Retina (tissue), 1 donor: Measurements from ENCODE around the gene TAGAP.
"Not testable (repeated sequence)": the region's sequence is repeated elsewhere in the genome, so short reads cannot be mapped to it uniquely, and the experiment has no call there.

ENCODE experiments used
- DNase-seq: peaks from one replicate; pipeline ENCODE4 v3.0.0-alpha.2; 2016

TAGAP gene

DNA sequence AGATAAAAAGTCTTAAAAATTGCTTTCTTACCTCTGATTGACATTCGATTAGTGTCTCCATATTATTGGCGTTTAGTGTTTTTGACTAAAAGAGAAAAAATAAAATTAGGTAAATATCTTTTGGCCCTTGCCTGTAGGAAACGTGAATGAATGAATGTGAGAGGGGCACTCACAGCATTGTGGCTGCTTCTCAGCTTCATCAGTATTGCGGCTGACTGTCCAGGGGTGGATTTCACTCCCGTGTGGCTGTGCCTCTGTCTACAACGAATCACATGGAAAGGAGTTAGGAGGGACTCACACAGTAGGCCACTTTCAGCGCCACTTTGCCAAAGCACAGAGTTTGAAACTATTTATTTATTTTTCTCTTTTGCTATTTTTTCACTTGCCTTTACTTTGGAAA lies 844 bp downstream of the TAGAP start:
- DNase-seq: no peak

DNA sequence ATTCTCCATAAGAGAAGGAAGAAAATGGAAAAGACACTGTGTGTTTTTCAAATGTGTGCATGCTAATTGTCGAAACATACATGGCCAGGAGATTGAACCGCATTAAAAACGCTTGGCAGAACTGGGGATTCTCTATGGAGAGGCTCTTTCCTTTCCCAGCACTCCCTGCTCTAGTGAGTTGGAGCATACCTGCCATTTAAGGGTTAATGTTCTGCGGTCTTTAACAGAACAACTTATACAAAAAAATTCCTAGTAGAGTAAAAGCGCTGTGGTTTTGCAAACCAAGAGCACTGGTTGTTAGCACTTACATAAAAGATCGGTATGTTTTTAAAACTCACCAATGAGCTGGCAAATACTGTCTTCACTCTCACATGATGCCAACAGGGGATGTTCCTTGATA lies 1.5 kb downstream of the TAGAP start:
- DNase-seq: no peak

DNA sequence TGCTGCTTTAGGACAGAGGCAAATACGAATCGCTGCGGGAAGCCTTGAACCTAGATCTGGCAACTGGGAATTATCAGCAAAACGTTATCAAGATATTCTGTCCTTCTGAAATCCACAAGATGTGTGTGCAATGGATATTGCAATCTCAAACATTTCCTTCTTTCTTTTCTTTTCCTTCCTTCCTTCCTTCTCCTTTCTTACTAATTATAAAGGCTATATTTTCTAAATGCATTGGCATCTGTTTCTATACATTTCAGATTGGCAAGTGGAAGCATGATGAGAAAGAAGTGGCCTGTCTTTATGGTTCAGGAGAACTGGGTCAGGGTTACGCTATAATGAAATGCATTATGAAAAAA lies 2.0 kb downstream of the TAGAP start:
- DNase-seq: no peak

DNA sequence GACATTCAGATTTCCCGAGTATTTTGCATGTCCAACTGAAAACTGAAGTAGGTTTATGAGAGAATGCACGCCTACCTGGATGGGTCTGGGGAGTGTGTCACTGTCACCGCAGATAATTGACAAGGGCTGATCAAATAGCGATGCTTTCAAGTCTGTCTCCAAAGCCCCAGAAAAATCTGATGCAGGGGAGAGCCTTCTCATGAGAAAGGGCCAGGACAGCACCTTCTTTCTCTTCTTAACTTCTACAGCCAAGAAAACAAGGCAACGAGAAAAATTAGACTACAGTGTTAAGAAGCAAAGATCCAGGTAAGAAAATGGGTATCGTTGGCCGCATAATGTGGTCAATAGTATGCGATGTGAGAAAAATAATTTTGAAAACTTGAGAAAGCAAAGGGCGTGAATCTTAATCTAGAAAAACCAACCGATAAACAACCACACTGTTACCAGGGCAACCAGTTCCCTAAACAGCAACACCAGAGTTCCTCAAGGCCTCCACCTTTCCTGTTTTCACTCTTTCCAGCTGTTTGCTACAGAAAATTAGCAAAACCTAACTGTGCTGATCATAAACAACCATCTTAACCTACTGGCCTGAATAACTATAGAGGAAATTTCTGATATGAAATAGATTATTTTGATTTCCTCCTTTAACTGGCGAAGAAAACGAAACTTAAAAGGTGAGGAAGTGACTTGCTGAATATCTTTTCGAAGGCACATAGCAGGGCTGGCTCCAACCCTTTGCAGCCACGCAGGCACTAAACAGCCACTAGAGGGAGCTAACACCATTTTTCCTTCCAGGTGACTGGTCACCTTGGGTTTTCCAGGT lies 2.6 kb downstream of the TAGAP start:
- DNase-seq: peak; percentile 74

DNA sequence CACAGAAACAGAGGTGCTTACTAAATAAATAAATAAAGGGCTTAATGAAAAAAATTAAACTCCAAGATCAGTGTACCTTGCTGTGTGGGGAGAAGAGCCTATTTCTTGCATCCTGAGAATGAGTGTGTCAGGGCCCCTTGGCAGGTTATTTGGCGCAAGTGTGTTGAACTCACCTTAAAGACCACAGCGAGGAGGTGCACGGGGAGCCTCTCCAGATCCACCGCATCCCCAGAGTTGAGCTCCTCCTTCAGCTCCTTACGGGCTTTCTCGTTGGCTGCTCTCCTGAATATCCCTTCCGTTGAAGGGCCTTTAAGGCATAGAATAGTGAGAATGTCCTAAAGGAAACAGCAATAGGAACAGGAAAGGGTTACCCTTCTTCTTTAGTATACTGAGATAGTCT lies 3.6 kb downstream of the TAGAP start:
- no peak for DNase-seq

DNA sequence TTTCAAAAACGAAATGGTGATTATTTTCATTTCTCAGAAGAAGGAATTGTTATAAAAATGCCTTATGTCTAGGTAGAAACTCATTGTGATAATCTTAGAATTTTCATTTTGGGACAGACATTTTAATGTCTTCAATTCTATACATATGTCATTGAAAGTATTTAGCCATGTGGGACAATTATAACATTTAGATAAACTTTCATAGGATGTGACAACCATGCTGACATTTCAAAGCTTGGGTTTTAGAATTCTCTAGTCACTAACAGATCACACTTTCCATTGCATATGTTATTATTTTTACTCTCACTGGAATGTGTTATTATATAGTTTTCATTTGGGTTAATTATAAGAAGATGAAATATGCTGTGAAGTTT lies 4.9 kb downstream of the TAGAP start:
- DNase-seq: no peak

DNA sequence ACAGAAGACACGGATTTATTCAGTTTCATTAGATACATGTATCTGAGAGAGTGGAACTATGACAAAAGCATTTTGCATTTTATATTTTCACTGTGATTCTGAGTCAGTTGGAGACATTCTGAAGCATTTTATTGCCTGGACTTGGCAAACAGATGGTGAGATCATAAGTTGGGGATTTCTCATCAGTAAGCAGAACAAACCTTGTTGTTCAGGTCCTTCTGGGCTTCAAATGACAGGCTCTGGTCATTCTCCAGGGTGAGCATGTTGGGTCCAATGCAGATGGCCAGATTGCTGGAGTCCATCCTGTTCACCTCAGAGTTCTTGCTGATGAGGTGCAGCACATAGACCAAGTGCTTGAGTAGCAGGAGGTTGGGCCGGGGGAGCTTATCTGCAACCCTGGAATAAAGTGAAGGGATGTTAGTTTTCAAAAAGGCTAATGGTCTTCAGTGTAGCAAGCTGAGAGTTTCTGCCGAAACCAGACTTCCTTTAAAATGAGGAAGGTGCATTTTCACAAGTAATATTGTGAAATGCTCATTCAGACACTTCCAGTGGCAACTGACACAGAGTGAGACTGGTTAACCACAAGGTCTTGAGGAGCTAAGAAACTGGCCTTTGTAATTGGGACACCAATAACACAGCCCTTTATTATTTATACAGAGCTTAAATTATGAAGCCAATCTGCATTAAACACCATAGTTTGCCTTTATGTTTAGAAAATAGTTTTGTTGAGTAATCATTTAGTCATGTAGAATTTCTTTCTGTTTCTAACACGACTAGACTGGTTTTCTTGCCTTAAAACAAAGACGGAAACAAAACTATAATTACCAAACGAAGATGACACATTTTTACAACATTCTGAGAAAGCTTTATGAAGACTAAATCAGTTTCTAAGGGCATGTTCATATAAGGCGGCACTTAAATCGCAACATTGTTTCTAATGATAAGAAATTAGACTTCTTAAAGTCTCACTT lies 5.6 kb downstream of the TAGAP start:
- DNase-seq: no peak

DNA sequence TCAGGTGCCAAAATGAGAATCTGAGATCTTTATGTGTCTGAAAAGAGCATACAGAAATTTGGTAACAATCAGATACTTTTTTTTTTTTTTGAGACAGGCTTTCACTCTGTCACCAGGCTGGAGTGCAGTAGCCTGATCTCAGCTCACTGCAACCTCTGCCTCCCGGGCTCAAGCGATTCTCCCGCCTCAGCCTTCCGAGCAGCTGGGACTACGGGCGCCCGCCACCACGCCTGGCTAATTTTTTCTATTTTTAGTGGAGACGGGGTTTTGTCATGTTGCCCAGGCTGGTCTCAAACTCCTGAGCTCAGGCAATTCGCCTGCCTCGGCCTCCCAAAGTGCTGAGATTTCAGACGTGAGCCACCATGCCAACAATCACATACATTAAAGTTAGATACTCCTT lies 6.5 kb downstream of the TAGAP start:
- DNase-seq: not testable (repeated sequence)

DNA sequence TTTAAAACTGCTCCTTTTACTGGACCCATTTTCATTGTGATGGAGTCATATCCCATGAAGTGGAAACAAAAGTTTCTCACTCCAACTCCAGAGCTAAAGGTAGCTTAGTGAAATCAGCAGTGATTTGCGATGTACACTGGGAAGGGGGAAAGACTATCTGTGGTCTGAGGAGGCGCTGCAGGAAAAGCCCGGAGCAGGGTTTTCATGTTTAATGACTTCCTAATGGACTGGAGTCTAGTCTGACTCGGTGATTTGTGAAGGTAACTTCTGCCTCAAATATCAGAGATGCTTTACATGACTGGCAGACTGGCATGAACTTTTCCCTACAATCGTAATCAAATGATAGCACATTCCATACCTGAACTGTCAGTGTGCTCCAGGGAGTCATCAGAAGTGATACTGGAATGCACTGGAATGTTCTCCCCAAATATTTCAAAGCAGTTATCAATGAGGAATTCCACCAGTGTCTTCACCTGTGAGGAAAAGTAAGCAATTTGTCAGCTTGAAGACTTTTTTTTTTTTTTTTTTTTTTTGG lies 7.0 kb downstream of the TAGAP start:
- DNase-seq: no peak

DNA sequence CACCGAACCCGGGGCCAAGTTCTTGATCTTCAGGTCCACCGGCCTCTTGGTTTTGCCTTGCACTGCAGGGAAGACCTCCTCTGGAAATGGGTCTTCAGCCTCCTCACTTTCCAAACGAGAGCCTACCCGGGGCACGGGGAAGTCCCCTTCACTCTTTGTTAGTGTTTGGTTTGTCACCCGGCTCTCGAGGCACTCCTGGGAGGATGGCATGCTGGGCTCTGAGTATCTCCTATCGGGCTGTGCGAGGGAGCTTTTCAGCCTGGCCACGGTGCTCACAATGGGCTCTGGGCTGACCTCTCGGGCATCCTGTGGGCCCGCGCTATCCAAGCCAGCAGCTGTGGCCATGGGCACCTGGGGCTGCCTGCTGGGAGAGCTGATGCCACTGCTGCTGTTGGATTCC lies 8.1 kb downstream of the TAGAP start:
- no peak for DNase-seq

DNA sequence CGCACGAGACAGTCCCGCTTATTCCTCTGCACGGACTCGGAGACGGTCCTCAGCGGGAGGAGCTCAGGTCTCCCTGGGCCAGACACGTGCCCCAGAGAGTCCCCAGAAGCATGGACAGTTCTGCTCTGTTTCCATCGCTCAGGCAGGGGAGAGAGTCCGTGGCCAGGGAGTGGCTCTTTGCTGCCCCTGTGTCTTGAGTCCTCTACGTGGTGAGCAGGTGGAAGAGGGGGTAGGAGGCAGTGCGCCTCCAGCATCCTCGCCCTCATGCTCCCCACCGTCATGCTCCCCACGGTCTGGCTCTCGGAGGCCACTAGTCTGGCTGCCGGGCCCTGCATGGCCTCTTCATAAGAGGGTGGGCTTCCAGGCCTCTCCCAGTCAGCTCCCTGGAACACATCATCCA lies 8.9 kb downstream of the TAGAP start:
- no peak for DNase-seq

DNA sequence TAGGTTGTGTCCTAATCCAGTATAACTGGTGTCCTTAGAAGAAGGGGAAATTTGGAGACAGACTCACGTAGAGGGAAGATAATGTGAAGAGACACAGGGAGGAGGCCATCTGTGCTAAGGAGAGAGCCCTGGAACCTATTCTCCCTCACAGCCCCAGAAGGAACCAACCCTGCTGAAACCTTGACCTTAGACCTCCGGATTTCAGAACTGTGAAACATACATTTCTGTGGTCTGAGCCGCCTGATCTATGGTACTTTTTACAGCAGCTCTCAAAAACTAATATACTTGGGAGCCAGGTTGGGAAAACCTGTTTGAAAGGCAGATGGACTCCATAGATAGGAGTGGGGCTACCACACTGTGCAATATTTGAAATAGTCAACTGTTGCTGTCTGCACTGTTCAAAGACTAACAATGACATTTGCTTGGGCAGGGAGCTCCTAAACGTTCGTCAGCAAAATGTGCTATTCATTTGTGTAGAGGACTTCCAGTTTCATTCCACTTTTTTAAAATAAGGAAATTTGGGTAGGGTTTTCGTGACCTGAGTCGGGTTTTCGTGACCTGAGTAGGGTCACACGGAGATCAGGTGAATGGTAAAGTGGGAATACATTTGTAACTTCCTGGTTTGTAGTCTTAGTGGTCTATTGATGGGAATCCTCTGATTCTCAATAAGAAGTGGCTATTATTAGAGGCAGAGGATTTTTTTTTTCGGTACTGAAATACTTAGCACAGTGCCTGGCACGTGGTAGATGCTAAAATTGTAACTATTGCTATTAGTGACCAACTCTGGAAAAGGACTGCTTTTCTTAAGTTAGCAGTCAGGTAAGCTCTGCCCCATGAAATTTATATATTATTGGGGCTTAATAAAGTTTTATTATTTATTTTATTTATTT lies 11.4 kb downstream of the TAGAP start:
- DNase-seq: no peak

DNA sequence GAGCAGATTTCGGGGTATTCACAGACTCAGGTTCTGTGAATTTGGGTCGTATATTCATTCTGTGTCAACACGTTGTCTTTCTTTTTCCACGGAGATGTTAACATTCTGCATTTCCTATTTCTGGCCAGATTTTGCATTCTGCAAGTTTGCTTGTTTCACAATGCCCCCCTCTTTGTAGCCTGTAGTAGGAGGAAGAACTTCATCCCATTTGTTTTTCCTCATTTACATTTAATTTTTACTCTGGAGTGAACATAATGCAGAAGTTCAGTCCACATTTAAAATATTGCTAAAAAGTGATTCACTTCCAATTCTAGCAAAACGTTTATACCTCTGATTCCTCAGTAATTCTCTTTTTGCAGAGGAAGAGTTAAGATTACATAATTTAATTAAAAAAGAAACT lies 12.9 kb downstream of the TAGAP start:
- no peak for DNase-seq

DNA sequence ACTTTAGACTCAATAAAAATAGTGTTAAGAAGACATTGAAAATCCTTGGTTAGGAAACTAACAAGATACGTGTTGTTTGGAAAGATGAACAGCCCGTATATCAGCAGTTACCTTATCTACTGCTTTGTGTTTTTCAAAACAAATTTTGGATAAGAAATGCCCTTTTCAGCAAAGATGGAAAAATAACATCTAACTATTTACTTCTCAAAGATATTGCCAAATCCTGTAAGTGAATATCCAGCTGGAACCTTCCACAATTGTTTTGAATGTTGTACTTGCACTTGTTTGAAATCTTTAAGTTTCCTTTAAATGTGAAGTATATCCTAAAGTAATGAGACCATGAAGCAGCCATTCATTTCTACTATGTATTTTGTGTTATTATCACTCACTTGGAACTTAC lies 14.6 kb downstream of the TAGAP start:
- no peak for DNase-seq

DNA sequence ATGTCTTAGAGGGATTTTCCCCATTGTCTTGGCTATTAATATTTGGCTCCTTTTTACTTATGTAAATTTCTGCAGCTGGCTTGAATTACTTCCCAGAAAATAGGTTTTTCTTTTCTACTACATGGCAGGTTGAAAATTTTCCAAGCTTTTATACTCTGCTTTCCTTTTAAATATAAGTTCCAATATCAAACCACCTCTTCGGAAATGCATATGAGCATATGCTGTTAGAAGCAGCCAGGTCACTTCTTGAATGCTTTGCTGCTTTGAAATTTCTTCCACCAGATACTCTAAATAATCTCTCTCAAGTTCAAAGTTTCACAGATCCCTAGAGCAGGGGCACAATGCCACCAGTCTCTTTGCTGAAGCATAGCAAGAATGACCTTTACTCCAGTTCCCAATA lies 19.6 kb downstream of the TAGAP start:
- not testable (repeated sequence) for DNase-seq

DNA sequence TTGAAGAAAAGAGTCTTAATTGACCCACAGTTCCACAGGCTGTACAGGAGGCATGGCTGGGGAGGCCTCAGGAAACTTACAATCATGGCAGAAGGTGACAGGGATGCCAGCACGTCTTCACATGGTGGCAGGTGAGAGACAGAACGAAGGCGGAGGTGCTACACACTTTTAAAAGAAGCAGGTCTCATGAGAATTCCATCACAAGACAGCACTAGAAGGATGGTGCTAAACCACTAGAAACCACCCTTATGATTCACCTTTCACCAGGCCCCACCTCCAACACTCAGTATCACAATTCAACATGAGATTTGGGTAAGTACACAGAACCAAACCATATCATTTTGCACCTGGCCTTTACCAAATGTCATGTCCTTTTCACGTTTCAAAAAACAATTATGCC lies 20.9 kb downstream of the TAGAP start:
- no peak for DNase-seq

DNA sequence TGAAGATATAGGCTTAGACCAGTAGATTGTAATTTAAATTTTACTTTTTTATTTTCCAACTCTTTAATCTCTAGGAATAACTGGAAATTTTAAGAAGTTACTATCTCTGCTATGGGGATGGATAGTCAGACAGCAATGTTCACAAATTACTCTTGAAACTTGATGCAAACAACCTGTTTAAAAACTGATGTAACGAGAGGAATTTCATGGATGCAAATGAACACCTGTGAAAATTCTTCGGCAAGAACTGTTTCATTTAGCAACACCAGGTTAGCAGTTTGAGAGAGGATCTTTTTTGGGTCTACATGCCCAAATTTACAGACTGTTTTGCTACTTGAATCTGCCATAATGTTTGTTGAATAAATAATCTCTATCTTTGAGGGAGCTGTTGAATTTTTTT lies 24.8 kb downstream of the TAGAP start:
- no peak for DNase-seq

DNA sequence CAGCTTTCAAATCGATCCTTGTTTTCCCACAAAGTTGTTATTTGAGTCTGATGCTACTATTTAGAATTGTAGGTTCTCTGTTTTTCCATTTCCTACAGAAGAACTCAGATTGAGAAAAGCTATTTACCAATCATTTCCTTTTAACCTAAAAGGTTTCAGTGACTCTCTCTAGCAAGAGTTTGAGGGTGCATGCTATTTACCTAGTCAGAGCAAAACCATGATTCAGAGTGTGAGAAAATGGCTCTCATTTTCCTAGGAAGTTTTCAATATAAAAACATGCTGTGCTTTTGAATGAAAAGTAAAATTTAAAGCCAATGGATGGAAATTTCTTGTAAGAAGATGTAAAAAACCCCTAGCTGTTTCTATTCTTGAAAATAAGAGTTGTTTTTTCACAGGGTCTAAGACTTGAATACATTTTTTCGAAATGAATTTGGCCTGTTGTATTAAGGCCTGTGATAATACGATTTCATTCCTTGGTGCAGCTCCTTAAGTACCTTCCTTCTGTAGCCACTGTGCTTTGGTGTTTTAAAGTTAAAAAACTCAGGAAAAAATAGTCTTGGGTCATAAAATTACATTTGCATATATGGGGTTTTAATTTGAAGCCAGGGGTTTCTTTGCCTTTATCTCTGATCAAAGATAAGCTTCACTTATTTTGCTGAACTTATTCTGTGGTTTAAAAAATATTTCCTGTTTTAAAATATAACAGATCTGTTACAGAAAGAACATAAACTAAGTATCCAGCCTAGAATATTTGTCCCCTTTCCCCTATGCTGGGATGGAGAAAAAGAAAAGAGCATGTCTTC lies 26.8 kb downstream of the TAGAP start:
- no peak for DNase-seq

DNA sequence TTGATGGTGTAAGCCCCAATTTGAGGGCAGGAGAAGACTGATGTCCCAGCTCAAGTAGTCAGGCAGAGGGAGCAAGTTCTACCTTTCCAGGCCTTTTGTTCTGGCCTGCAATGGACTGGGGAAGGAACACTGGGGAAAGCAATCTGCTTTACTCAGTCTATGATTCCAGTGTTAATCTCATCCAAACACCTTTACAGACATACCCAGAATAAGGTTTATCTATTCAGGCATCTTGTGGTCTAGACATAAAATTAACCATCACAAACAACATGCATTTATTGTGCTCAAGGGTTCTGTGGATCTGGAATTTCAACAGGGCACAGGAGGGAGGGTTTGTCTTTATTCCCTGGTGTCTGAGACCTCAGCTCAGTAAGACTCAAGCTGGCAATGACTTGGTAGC lies 30.4 kb downstream of the TAGAP start:
- DNase-seq: no peak

DNA sequence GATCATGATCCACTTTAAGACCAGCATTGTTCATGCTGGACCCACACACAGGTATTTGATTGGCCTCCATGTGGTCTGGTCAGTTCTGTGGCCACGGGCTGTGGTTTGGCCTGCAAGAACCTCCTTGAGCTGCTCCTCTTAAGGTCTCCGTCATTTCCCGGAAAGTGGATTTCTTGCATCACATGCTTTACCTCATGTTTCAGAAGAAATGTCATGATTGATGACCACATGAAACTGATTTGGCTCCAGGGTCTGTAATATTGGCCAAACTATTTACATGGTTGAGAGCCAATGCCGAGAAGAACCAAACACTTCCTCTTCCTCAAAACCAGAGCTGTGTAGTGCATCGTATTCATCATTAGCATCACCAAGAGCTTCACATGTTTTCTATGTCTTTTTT lies 31.6 kb downstream of the TAGAP start:
- no peak for DNase-seq

DNA sequence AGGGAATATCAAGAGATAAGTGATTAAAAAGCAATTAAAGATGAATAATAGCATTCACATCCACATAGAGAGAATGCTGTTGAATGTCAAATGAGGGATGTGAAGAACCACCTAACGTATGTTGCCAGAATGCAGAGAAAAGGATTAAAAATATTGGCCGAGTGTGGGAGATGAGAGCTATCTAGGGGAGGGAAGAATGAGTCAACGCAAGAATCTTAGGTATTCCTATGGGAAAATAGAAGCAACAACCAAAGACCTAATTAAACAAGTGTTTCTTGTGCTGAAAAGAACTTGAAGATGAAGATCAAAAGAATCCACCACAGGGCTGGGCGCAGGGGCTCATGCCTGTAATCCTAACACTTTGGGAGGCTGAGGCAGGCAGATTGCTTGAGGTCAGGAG lies 32.6 kb downstream of the TAGAP start:
- no peak for DNase-seq

DNA sequence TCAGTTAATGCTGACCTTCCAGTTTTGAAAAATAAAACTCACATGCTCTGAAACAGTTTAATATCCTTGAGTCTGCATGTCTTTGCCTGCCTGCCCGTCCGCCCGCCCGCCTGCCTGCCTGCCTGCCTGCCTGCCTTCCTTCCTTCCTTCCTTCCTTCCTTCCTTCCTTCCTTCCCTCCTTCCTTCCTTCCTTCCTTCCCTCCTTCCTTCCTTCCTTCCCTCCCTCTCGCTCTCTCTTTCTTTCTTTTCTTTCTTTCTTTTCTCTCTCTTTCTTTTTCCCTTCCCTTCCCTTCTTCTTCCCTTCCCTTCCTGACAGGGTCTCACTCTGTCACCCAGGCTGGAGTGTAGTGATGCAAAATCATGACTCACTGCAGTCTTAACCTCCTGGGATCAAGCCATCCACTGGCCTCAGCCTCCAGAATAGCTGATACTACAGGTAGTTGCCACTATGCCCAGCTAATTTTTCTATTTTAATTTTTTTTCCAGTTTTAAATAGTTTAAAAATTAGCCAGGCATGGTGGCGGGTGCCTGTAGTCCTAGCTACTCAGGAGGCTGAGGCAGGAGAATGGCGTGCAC lies 34.7 kb downstream of the TAGAP start:
- DNase-seq: not testable (repeated sequence)
